HG03025 (cell line): ENCODE results near the gene KANK4.
"Not testable (repeated sequence)": the region's sequence is repeated elsewhere in the genome, so short reads cannot be mapped to it uniquely, and the experiment has no call there.

ENCODE experiments used
- ATAC-seq: cut with Tn5 transposase; IDR thresholded peaks from one replicate; pipeline ENCODE4 v1.9.1; 2021; ENCODE audit warnings: mild to moderate bottlenecking, moderate library complexity; ENCODE audit not compliant: unreplicated experiment, low FRiP score

Gene KANK4

DNA sequence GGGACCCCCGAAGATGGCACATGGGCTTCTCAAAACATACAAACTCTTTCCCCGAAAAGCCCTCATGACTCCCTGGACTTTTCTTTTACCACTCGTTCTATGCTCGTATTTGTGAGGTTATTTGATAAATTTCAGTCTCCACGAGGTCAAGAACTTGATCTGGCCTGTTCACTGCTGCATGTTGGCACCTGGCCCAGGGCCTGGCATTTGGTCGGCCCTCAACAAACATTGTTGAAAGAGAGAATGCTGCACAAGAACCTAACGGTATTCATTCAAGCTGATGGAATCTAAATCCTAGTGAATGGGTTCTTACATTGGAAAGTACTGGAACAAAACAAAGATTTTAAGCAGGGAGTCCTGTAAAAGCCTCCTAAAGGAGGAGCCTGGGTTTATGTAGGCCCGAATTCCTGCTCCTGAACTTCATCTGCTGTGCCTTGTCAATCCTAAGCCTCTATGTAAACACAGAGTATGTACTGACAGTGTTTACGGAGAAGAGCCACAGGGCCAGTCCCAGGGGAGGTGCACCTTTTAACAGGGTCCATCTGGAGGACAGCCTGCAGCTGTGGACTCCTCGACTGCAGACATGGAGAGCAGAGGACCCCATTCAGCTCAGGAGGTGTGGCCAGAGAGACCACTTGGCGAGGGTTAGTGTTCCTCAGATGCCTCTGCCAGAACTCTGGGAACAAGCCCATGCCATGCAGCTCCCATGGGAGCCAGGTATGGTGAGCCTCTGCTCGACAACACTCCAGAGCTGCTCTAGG lies 77.7 kb downstream of the KANK4 start:
- ATAC-seq, result no peak

GRCh38 chr1:62240651-62241370 lies 78.4 kb downstream of the KANK4 start:
- no peak for ATAC-seq

- ATAC-seq, result not testable (repeated sequence)
Observed at GRCh38 chr1:62239652-62240403, 79.4 kb downstream of the KANK4 start.

- no peak for ATAC-seq
Observed at GRCh38 chr1:62238507-62238906, 80.7 kb downstream of the KANK4 start.

DNA sequence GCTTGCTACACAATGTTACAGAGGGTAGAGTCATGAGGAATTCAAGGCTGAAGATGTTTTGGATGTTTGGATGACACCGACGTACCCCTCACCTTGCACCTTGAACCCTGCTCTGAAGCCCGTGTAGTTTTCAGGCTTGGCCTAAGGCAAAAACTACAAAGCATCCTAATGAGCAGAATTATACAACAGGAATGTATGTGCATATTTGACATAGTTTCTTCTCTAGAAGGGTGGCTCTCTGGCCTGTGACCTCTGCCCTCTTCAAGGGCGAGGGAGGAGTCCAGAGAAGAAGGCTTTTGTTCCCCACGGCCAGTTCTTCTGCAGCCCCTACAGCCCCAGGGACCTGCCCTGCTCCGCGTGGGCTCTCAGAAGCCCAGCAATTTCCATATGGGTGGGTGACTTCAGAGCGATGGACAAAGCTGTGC lies 81.3 kb downstream of the KANK4 start:
- ATAC-seq, result no peak

DNA sequence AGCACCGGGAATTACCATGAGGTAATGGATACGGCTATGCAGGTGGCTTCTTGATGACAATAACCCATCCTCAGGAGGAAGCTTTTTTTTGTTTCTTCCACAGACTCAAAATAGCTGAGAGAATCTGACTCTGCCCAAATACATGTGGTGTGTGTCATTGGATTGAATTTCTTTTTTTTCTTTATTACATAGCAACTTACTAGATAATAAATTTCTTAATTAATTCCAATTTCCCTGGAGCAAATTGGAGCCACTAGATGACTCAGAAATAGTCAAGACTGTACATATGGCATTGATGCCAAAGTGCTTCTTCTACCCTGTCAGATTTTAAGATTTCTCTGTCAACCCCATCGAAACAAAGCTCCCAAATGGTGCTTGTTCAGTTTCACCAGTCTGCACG lies 81.9 kb downstream of the KANK4 start:
- ATAC-seq, result no peak

DNA sequence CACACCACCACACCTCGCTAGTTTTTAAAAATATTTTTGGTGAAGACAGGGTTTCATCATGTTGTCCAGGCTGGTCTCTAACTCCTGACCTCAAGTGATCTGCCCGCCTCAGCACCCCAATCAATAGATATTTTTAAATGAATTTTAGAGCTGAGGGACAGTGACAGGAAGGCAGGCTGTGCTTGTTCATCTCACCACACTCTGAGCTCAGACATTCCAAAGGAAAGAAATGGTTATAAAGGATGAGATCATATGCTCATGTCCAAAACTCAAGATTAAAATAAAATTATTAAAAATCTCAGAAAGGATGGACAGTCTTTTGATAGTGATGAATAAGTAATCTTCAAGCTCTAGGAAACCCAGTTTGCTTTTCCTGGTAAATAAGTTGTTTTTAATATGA lies 83.7 kb downstream of the KANK4 start:
- ATAC-seq, result no peak

DNA sequence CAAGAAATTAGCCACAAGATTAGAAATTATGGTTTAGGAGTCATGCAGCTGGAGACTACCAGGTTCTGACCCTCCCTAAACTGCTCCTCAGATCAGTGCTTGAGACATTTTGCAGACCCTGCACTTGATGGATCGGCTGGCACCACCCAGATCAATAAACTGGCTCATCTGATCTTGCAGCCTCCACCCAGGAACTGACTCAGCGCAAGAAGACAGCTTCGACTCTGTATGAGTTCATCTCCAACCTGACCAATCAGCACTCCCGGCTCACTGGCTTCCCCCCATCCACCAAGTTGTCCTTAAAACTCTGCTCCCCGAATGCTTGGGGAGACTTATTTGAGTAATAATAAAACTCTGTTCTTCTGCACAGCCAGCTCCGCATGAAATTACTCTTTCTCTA lies 84.5 kb downstream of the KANK4 start:
- ATAC-seq, result no peak

DNA sequence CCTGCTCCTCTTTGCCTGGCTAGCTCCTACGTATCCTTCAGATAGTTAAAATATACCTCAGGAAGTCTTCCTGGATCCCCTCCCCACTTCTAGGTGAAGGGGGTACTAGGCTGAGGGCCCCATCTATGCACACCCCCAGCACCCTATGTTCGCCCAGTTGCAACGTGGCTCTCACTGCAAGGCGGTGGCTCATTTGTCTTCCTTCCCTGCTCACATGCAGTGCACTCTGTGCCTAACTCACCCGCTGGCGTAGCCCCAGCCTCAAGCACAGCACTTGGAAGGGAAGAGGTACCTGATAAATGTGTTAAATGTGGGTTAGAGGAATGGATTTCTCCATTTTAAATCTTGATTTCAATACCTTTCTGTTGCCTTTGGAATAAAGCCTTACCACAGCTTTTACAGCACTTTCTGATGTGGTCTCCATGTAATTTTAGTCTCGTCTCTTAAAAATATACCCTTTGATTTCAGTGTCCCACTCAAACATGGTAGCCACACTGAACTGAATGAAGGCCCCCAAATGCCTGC lies 85.2 kb downstream of the KANK4 start:
- ATAC-seq, result no peak

DNA sequence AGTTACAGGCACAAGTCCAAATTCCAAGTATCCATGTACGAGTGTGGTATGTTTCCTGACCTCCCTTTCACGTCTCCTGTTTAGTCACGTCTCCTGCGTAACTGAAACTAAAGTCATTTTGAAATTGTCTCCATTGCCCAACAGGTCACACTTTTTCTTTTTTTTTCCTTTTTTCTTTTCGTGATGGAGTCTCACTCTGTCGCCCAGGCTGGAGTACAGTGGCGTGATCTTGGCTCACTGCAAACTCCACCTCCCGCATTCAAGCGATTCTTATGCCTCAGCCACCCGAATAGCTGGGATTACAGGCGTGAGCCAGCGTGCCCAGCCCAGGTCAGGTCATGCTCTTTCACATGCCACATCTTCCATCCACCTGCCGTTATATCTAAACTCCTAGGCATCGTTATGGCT lies 86.4 kb downstream of the KANK4 start:
- ATAC-seq, result no peak

DNA sequence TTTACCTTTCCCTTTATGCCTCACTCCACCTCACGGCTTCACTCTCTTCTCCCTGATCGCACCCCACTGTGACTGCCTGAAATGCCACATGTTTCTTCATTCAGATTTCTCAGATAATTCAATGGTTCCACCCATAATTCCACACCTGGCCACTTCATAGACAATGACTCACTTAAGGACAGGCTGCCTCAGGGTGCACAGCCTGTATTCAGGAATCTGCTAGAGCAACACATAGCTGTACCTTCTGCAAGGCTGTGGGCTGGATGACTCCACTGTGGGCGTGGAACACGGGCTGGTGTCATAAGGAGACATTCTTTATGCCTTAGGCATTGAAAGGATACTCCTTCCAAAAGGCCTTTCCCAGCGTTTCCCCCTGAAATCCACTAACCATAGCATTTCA lies 88.5 kb downstream of the KANK4 start:
- no peak for ATAC-seq

DNA sequence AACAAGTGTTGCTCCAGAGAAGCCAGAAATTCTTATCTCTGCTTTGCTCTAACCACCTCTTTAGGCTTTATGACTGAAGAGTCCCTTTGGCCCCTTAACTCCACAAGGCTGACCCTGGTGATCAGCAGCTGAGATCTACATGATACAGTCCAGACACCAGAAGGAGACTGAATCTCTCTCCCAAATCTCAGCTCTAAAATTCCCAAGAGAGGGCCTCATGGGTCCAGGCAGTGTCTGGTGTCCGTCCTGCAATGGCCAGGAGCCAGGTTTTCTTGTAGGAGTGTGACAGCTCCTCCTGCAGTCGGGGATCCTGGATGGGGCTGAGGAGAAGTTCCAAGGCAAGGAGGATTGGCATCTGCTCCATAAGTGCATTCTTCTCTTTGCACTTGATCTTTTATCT lies 89.3 kb downstream of the KANK4 start:
- ATAC-seq, result no peak

GRCh38 chr1:62229468-62229867 lies 89.8 kb downstream of the KANK4 start:
- ATAC-seq, result no peak

- no peak for ATAC-seq
Observed at GRCh38 chr1:62228883-62229187, 90.4 kb downstream of the KANK4 start.

DNA sequence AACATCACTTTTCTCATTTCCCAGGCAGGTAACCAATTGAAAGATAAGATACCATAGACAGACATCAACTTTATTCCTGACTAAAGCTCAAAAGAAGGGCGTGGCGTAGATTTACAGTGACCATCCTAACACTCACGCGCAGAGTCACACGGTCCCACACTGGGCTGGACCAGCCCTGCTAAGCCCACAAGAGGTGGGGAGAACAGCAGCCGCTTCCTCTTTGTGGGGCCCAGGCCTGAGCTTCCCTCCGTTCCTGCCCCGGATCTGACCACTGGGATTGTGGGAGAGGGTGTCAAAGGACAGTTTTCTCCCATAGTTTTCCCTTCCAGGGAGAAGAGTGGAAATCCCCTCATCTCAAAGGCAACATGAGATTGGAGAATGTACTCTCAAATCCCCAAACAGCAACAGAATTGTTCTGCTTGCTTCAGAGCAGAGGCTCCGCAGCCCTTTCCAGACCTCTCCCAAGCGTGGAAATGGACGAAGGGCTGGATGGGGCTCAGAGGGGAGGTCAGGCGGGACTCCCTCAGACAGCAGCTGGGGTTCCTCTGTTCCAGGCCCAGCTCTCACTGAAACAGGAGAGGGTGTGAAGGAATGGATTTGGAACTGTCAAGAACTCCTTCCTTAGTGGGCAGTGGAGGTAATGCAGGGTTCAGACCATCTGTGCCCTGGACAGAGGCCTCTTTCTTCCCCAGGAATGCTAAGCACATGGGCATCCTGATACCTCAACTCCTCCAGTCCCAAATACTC lies 90.9 kb downstream of the KANK4 start:
- ATAC-seq, result no peak

- ATAC-seq, result no peak
Observed at GRCh38 chr1:62227496-62227895, 91.7 kb downstream of the KANK4 start.

- no peak for ATAC-seq
Observed at GRCh38 chr1:62224182-62224581, 95.1 kb downstream of the KANK4 start.

- no peak for ATAC-seq
Observed at GRCh38 chr1:62222321-62222720, 96.9 kb downstream of the KANK4 start.

DNA sequence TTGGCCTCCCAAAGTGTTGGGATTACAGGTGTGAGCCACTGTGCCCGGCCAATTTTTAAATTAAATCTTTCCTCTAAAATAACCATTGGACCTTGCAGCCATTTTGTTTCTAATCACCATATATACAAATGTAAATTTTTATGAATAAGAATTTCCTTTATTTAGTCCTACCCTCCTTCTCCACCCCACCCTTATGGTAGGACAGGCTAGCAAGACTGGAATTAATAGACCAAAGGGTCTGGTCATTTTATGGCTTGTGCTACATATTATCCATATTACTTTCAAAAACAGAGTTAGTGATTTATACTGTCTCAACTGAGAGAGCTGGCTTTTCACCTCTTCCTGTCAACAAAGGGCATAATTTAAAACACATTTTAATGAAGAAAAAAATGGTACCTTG lies 98.1 kb downstream of the KANK4 start:
- no peak for ATAC-seq

GRCh38 chr1:62220456-62220855 lies 98.8 kb downstream of the KANK4 start:
- ATAC-seq, result not testable (repeated sequence)

GRCh38 chr1:62218604-62219003 lies 100.6 kb downstream of the KANK4 start:
- no peak for ATAC-seq
